Activated naive CD8-positive, alpha-beta T cell treated with anti-CD3 and anti-CD28 coated beads, Interleukin-2, amount 50 U/mL, for 16 hours (primary cell): ENCODE data around the gene SETX.
"Not testable (repeated sequence)": the region's sequence is repeated elsewhere in the genome, so short reads cannot be mapped to it uniquely, and the experiment has no call there.

ENCODE experiments used
- DNase-seq: peaks from one replicate; pipeline ENCODE4 v3.0.0-alpha.2; 2020; ENCODE audit warnings: low read depth, low spot score

SETX gene

GRCh38 chr9:132288361-132288760 is 66.4 kb downstream of the SETX start:
- DNase-seq = no peak

GRCh38 chr9:132287256-132287760 is 67.5 kb downstream of the SETX start:
- DNase-seq = no peak

- DNase-seq = no peak
These were observed 70.9 kb downstream of the SETX start for GRCh38 chr9:132283863-132284262.

GRCh38 chr9:132283165-132283564 is 71.6 kb downstream of the SETX start:
- DNase-seq = no peak

- DNase-seq = no peak
These were observed 79.9 kb downstream of the SETX start for GRCh38 chr9:132274861-132275260.

GRCh38 chr9:132269704-132270516 is 84.9 kb downstream of the SETX start:
- not testable (repeated sequence) for DNase-seq

GRCh38 chr9:132268725-132269352 is 85.9 kb downstream of the SETX start:
- DNase-seq = peak; percentile 30

- DNase-seq = no peak
These were observed 87.1 kb downstream of the SETX start for GRCh38 chr9:132267660-132268059.

- no peak for DNase-seq
These were observed 88.8 kb downstream of the SETX start for GRCh38 chr9:132266017-132266416.

GRCh38 chr9:132260846-132261245 is 93.9 kb downstream of the SETX start:
- no peak for DNase-seq

GRCh38 chr9:132250324-132251262 is 104.2 kb downstream of the SETX start:
- DNase-seq = no peak

- no peak for DNase-seq
These were observed 105.1 kb downstream of the SETX start for GRCh38 chr9:132249690-132250089.

GRCh38 chr9:132249123-132249522 is 105.7 kb downstream of the SETX start:
- DNase-seq = no peak

- no peak for DNase-seq
These were observed 106.8 kb downstream of the SETX start for GRCh38 chr9:132247942-132248341.

GRCh38 chr9:132245465-132245864 is 109.3 kb downstream of the SETX start:
- DNase-seq = no peak

GRCh38 chr9:132244582-132245455 is 110.0 kb downstream of the SETX start:
- DNase-seq = no peak

GRCh38 chr9:132243156-132244074 is 111.4 kb downstream of the SETX start:
- DNase-seq = no peak

GRCh38 chr9:132242621-132243155 is 112.1 kb downstream of the SETX start:
- no peak for DNase-seq

- DNase-seq = no peak
These were observed 112.8 kb downstream of the SETX start for GRCh38 chr9:132241840-132242620.
